Measurements from ENCODE around the gene GNA12.

Gene GNA12

GRCh38 chr7:2884161-2884560 lies 40.1 kb upstream of the GNA12 start:
- CTCF ChIA-PET, result interaction anchor here (1.0 to 2.0 kb wide), 2 partner anchors 9 to 19 kb away, joined by 3 to 5 read pairs; no protein-coding TSS in a partner anchor
- no peak for TF ChIP-seq CTCF (IDR thresholded peaks at IDR 0.05; ENCODE audit: control extremely low read depth, extremely low read depth, low read depth, missing control alignments)
- POLR2A ChIA-PET, result no interaction called here
- DNase-seq (ENCODE audit: extremely low spot score), result no peak

- ChIA-PET CTCF (interaction anchor here (1.1 to 2.0 kb wide), 2 partner anchors 18 kb away, joined by 5 read pairs; no protein-coding TSS in a partner anchor), POLR2A (no interaction called here)
- DNase-seq (ENCODE audit: extremely low spot score), result no peak
- TF ChIP-seq CTCF (IDR thresholded peaks at IDR 0.05; ENCODE audit: control extremely low read depth, extremely low read depth, low read depth, missing control alignments), result no peak
Measured at GRCh38 chr7:2883101-2883500, 39.0 kb upstream of the GNA12 start.

GRCh38 chr7:2882111-2882510 lies 38.0 kb upstream of the GNA12 start:
- CTCF ChIA-PET, result interaction anchor here (1.1 to 2.2 kb wide), 2 partner anchors 11 to 17 kb away, joined by 5 to 6 read pairs; no protein-coding TSS in a partner anchor
- POLR2A ChIA-PET, result no interaction called here
- TF ChIP-seq CTCF (IDR thresholded peaks at IDR 0.05; ENCODE audit: control extremely low read depth, extremely low read depth, low read depth, missing control alignments), result no peak
- no peak for DNase-seq (ENCODE audit: extremely low spot score)

GRCh38 chr7:2880874-2881533 lies 36.9 kb upstream of the GNA12 start:
- TF ChIP-seq CTCF (IDR thresholded peaks at IDR 0.05; ENCODE audit: control extremely low read depth, extremely low read depth, low read depth, missing control alignments), result no peak
- CTCF ChIA-PET, result interaction anchor here (1.3 to 2.2 kb wide), 2 partner anchors 12 to 16 kb away, joined by 5 to 6 read pairs; no protein-coding TSS in a partner anchor
- DNase-seq (ENCODE audit: extremely low spot score), result no peak
- POLR2A ChIA-PET, result no interaction called here

GRCh38 chr7:2880051-2880450 lies 35.9 kb upstream of the GNA12 start:
- POLR2A ChIA-PET, result no interaction called here
- CTCF ChIA-PET, result no interaction called here
- DNase-seq (ENCODE audit: extremely low spot score), result no peak
- TF ChIP-seq CTCF (IDR thresholded peaks at IDR 0.05; ENCODE audit: control extremely low read depth, extremely low read depth, low read depth, missing control alignments), result no peak

- ChIA-PET POLR2A (no interaction called here), CTCF (no interaction called here)
- no peak for DNase-seq (ENCODE audit: extremely low spot score)
- TF ChIP-seq CTCF (IDR thresholded peaks at IDR 0.05; ENCODE audit: control extremely low read depth, extremely low read depth, low read depth, missing control alignments), result no peak
Measured at GRCh38 chr7:2879354-2879753, 35.2 kb upstream of the GNA12 start.

All from GM10248 (cell line).